Right lobe of liver (tissue), 6 donors: ENCODE measurements around the gene MRPS15. TPM values are rescaled to one million over a fixed set of nuclear protein-coding genes. Genes with fewer than 3 reads are reported as not detected.

ENCODE experiments used
- ATAC-seq, 4 donors: fragments of 200-7000 bp; cut with Tn5 transposase; one replicate each; pipeline ENCODE4 v1.9.1; 2020; ENCODE audit warnings: mild to moderate bottlenecking in 4 of 4, moderate library complexity in 4 of 4
- DNase-seq, 3 donors: peaks; one replicate each; pipeline ENCODE4 v3.0.0-alpha.2; 2020
- H3K27ac ChIP-seq, 3 donors: fragments of 200-600 bp; one replicate each; pipeline ENCODE4 v1.8.0; 2022
- H3K27me3 ChIP-seq, 2 donors: fragments of 200-600 bp; one replicate each; pipeline ENCODE4 v1.8.0; 2022
- H3K36me3 ChIP-seq, 4 donors: fragments of 200-600 bp; sonication (generic) in 1 of 4; one replicate each; pipeline versions ENCODE4 v1.5.1 to v1.8.0; 2017 to 2022; ENCODE audit warnings: control low read depth in 1 of 4
- H3K4me1 ChIP-seq, 4 donors: fragments of 200-600 bp; sonication (generic) in 1 of 4; one replicate each; pipeline versions ENCODE4 v1.5.1 to v1.8.0; 2017 to 2022; ENCODE audit warnings: control low read depth in 1 of 4
- H3K4me3 ChIP-seq, 3 donors: fragments of 200-600 bp; one replicate each; pipeline ENCODE4 v1.8.0; 2022
- H3K9me3 ChIP-seq, 4 donors: fragments of 200-600 bp; sonication (generic) in 1 of 4; one replicate each; pipeline versions ENCODE4 v1.5.1 to v1.8.0; 2017 to 2022; ENCODE audit warnings: control low read depth in 1 of 4
- CTCF ChIP-seq, 4 donors: fragments of 200-600 bp in 3 of 4; fragments of 450-650 bp in 1 of 4; IDR thresholded peaks; one replicate each; pipeline versions ENCODE4 v1.5.1 to v1.8.0; 2016 to 2022; ENCODE audit warnings: antibody characterized with exemption in 4 of 4, mild to moderate bottlenecking in 2 of 4
- POLR2A ChIP-seq: fragments of 450-650 bp; IDR thresholded peaks from one replicate; pipeline ENCODE4 v1.6.1; 2017; ENCODE audit warnings: antibody characterized with exemption, mild to moderate bottlenecking
- WGBS: methylation state at CpG from one replicate; pipeline ENCODE4 v1.1.6; 2018; ENCODE audit warnings: low coverage, low lambda C conversion rate; ENCODE audit not compliant: insufficient coverage; ENCODE audit errors: missing lambda C conversion rate; 5-methylcytosine and 5-hydroxymethylcytosine counted together
- intact Hi-C, 2 donors: fragments of 100-400 bp; cut with DNase I; formaldehyde crosslinking; loops; one replicate each; pipeline versions ENCODE4 v1.11.2 to v1.14.1; 2022
- total RNA-seq, 6 experiments: library from RNA; depleted of rRNA in 2 of 6; stranded (reverse); fragments of >200 nt in 2 of 6; fragmentation: NEBNext Ultra II Directional in 3 of 6; extraction: Animal tissue kit (Norgen Biotek cat#: 25700) in 3 of 6; gene quantifications; one replicate each; pipeline versions ENCODE4 v1.1.0 to v1.2.4, GENCODE V29; 2016 to 2023
- donor health status: DM: no; HTN: yes; CAD: no.
- donor health status: DM: no; HTN: no; CAD: no.
- donor health status: DM: no; HTN: no; CAD: no.
- donor health status: DM: no; HTN: yes; CAD: no.
- donor health status: DM: no; HTN: yes; CAD: no.

Gene MRPS15
- total RNA-seq, 6 experiments from 2014 or later, result 44.9 to 63.6 (median 55.1) TPM

GRCh38 chr1:36440044-36440443 is 24.1 kb downstream of the MRPS15 start:
- H3K27me3 ChIP-seq, result no peaks in the 10 kb centered on the region
- H3K27ac ChIP-seq, result no peak overlapping the region
- DNase-seq (no peak), ATAC-seq (no peak)
- H3K36me3 ChIP-seq, result no peaks in the 10 kb centered on the region
- H3K4me3 ChIP-seq, result no peak overlapping the region
- 71% methylated on average over 3 of the region's 3 CpGs for WGBS
- H3K4me1 ChIP-seq, result no peaks in the 10 kb centered on the region
- intact Hi-C loops, result no loop called here
- no peaks in the 10 kb centered on the region for H3K9me3 ChIP-seq
- TF ChIP-seq POLR2A (no peak), CTCF (IDR thresholded peaks at IDR 0.05) (no peak)

GRCh38 chr1:36438715-36439114 is 25.5 kb downstream of the MRPS15 start:
- DNase-seq (no peak), ATAC-seq (no peak)
- no peaks in the 10 kb centered on the region for H3K9me3 ChIP-seq
- no peak overlapping the region for H3K4me3 ChIP-seq
- no peaks in the 10 kb centered on the region for H3K4me1 ChIP-seq
- H3K27me3 ChIP-seq, result no peaks in the 10 kb centered on the region
- 86% methylated on average over 4 of the region's 4 CpGs for WGBS
- H3K27ac ChIP-seq, result no peak overlapping the region
- intact Hi-C loops, result no loop called here
- TF ChIP-seq POLR2A (no peak), CTCF (IDR thresholded peaks at IDR 0.05) (no peak)
- H3K36me3 ChIP-seq, result no peaks in the 10 kb centered on the region

GRCh38 chr1:36436821-36437220 is 27.4 kb downstream of the MRPS15 start:
- no peak for TF ChIP-seq POLR2A
- no peak for TF ChIP-seq CTCF (IDR thresholded peaks at IDR 0.05)
- Histone ChIP-seq H3K27ac (no peak overlapping the region), H3K4me1 (peaks cover 0 to 9% (median 0%) of the 10 kb centered on the region in 4 donors), H3K27me3 (no peaks in the 10 kb centered on the region), H3K36me3 (no peaks in the 10 kb centered on the region), H3K4me3 (no peak overlapping the region), H3K9me3 (no peaks in the 10 kb centered on the region)
- WGBS, result 100% methylated on average over 1 of the region's 1 CpG
- intact Hi-C loops, result no loop called here
- no peak for ATAC-seq
- DNase-seq, result no peak

- intact Hi-C loops, result no loop called here
- H3K27ac ChIP-seq, result no peak overlapping the region
- no peaks in the 10 kb centered on the region for H3K36me3 ChIP-seq
- TF ChIP-seq POLR2A, result no peak
- no peak for TF ChIP-seq CTCF (IDR thresholded peaks at IDR 0.05)
- H3K27me3 ChIP-seq, result no peaks in the 10 kb centered on the region
- peaks cover 0 to 9% (median 0%) of the 10 kb centered on the region in 4 donors for H3K4me1 ChIP-seq
- H3K4me3 ChIP-seq, result no peak overlapping the region
- 36% methylated on average over 1 of the region's 1 CpG for WGBS
- no peaks in the 10 kb centered on the region for H3K9me3 ChIP-seq
- DNase-seq (no peak), ATAC-seq (no peak)
These were observed 31.1 kb downstream of the MRPS15 start for GRCh38 chr1:36433102-36433501.

- peak in 1 of 4 donors; percentile 70 for ATAC-seq
- Histone ChIP-seq H3K4me3 (no peak overlapping the region), H3K27me3 (no peaks in the 10 kb centered on the region), H3K36me3 (no peaks in the 10 kb centered on the region), H3K27ac (no peak overlapping the region), H3K4me1 (peaks cover 0 to 9% (median 0%) of the 10 kb centered on the region in 4 donors), H3K9me3 (no peaks in the 10 kb centered on the region)
- intact Hi-C loops, result no loop called here
- WGBS, result 57% methylated on average over 4 of the region's 4 CpGs
- TF ChIP-seq CTCF (IDR thresholded peaks at IDR 0.05) (no peak), POLR2A (no peak)
- no peak for DNase-seq
These were observed 31.6 kb downstream of the MRPS15 start for GRCh38 chr1:36432616-36433015.
